NCI-H2107 treated with DMSO at 0.1 percent for 48 hours (cell line): Measurements from ENCODE around the gene SMARCA2.

ENCODE experiments used
- DNase-seq: peaks from one replicate; lab custom pipeline; 2025; ENCODE audit not compliant: unreplicated experiment; lab: John Stamatoyannopoulos, UW

Gene SMARCA2

DNA sequence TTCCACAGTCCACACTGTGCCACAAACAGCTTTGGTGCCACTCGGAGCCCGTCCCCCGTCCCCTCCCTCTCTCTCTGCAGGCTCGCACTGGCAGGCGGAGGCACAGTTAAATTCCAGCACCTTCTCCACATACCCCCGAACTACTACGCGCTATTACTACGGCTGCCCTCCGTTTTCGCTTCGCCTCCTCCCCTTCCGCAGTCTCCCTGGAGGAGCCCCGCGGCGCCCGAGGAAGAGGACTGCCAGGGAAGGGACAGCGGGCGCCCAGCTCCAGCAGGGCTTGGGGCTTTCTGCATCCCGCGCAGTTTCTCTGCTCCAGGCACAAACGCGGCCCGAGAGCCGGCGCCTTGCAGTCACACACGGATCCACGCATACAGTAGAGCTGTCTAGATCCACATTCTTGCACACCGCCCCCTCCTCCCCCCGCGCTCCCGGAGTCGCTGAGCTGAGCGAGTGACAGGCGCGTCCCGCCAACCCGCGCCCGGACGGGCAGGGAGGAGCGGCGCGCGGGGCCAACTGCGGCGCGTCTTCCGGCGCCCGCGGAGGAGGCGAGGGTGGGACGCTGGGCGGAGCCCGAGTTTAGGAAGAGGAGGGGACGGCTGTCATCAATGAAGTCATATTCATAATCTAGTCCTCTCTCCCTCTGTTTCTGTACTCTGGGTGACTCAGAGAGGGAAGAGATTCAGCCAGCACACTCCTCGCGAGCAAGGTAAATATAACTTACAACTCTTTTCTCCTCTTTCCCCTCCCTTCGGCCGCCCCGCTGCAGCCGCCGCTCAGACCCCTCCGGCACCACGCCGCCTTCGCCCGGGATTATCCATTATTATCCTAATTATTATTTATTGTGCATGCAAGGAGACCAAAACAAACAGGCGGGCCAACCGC is at the start of gene SMARCA2:
SMARCA2 (plus strand) TSS at position 652 of the 885 bp plus-strand sequence. CDS start 13,676 bp downstream, outside the sequence.
- peak; percentile 81 for DNase-seq

DNA sequence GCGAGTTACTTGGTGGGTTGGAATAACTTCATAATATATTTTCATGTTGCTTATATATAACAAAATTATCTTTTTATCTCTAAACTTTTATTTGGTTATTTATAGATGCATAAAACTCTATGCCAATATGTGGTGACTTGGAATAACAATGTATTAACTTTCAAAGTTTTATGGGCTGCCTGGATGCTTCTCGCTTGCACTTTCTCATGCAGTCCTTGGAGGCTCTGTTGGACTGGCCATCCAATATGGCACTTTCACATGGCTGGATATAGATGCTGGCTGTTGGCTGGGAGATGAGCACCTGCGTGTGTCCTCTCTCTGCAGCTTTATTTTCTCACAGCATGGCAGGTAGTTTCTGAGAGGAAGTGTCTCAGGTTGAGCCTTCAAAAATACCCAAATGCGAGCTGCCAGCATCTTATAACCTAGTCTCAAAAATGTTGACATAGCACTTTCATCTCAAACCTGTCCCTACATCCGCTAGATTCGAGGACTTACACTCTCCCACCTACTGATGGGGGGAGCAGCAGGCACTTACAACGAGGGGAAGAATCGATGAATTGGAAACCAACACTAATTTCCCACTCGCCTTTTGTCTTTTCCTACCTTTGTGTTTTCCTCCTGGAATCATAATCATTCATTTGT is 48.3 kb upstream of the SMARCA2 start:
- no peak for DNase-seq

DNA sequence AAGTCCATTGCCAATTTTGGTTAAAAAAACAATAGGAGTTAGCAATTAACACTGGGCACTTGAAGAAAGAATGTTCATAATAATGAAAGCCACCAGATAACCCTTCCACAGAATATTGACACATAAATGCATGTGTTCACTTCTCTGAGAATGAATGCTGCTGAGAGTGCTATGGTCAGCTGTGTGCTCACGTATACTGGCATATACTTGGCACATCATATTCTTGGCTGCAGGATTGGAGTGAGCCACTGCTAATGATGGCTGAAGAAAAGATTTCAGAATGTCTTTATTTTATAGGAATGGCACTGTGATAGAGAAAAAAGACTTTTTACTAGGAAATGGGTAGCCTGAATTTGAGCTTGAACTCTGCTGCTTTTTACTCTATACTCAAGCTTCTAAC is 46.0 kb upstream of the SMARCA2 start:
- DNase-seq, result no peak

DNA sequence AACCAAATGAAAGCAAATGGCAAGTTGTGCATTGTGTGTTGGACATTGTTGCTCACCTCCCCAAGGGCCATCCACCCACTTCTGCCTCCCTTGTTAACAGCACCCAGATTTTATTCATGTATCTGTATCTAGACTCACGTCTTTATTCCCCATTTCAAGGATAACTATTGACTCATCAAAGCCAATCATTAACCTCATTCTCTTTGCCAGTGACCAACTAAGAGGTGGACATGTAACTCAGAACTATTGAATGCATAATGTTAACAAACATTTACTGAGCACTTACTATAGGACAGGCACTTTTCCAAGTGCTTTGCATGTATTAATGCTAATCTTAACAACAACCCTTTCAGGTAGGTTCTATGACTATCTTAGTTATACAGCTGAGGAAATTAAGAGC is 45.2 kb upstream of the SMARCA2 start:
- no peak for DNase-seq

DNA sequence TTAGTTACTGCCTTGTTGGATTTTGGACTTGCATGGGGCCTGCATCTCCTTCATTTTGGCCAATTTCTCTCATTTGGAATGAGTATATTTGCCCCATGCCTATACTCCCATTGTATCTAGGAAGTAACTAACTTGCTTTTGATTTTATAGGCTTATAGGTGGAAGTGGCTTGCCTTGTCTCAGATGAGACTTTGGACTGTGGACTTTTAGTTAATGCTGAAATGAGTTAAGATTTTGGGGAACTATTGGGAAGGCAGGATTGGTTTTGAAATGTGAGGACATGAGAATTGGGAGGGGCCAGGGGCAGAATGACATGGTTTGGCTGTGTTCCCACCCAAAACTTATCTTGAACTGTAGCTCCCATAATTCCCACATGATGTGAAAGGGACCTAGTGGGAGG is 42.5 kb upstream of the SMARCA2 start:
- DNase-seq, result no peak

DNA sequence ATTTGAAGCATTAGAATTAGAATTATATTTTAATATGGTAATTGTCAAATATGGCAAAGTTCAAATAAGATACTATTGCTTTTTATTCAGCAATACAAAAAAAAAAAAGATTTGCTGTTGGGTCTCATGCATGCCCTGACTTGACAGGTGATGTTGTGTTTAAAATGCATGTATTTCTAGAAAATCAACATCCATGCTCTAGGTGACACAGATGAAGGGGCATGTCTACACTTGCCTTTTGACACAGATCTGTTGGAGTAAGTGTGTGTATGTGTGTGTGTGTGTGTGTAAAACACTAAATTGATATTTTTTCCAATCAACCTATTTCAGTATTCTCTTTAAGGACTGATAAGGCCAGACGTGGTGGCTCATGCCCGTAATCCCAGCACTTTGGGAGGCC is 38.1 kb upstream of the SMARCA2 start:
- no peak for DNase-seq

DNA sequence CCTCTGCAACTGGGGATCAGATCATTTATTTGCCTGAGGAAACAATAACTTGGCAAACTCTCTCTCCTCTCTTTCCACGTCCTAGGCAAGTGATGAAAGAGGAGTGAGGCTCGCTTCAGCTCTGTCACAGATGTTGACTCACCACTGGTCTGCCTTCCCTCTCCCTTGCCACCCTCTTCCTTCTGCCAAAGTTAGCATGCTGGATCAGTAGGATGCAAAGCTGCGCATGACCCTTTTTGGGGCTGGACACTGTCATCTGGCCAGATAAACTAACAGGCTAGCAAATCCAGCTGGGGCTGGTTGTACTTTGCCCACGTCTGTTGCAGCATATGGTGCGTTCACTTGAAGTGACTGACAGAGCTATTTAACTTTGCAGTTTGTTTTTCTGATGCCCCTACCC is 36.2 kb upstream of the SMARCA2 start:
- DNase-seq, result no peak

DNA sequence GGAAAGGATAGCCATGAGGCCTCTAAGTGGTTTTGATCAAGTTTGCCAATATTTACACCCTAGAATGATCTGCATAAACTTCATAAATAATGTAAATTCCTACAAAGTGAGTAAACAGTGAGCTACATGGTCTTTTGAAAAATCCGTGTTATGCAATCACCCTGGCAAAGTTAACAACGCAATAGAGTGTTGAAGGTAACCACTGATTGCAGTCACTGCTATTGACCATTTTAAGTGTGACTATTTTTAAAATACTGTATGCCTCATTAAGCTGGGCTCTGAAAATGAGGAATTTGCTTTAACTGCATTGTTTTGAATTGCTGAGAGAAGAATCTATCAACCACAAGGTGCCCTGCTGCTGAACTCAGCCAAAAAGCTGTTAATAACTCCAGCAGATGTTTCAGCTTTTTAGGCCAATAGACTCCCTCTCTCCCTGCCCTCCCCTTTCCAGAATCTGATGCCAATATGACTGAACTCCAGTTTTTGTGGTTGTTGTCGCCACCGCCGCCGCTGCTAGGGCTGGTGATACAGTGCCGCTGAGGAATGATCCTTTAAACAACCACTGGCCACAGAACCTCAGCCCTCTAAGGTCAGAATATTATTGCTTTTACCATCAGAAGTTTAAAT is 35.3 kb upstream of the SMARCA2 start:
- DNase-seq, result peak; percentile 53

DNA sequence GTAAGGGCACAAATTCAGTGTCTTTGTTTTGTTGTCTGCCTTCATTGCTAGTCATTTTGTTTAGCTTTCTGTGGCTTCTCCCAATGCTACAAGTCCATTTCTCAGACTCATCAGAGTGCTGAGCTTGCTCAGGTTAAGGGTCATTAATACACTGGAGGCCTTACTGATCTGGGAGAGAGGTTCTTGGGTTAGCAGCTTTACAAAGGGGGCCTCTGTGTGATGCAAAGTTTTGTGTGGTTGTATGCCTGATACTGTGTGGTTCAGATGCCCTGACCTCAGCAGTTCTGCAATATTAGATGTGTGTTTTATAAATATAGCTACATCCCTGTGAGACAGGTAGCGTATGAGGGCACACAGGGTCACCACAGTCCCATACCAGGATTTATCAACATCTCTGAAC is 34.8 kb upstream of the SMARCA2 start:
- DNase-seq, result no peak

DNA sequence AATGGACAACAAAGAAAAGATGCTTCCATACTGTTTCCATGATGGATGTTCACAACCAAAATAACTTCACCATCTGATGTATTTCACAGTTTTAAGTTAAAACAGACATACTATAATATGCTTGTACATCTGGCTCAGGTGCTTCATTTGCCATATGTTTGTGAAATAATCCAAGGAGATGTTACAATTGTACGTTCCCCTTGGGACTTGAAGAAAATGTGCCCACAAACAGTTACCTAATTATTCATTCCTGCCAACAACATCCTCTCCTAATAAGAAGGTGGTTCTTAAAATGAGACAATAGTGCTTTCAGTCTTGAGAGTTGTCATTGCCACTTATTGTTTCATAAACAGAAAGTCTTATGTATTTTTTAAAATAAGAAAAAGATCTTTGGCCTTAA is 33.1 kb upstream of the SMARCA2 start:
- DNase-seq, result no peak

DNA sequence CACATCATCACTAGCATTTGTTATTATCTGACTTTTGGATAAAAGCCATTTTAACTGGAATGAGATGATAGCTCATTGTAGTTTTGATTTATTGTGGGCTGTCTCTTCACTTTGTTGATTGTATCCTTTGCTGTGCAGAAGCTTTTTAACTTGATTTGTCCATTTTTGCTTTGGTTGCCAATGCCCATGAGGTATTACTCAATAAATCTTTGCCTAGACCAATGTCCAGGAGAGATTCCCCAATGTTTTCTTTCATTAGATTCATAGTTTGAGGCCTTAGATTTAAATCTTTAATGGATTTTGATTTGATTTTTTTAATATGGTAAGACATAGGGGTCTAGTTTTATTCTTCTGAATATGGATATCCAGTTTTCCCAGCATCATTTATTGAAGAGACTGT is 28.8 kb upstream of the SMARCA2 start:
- DNase-seq, result no peak

DNA sequence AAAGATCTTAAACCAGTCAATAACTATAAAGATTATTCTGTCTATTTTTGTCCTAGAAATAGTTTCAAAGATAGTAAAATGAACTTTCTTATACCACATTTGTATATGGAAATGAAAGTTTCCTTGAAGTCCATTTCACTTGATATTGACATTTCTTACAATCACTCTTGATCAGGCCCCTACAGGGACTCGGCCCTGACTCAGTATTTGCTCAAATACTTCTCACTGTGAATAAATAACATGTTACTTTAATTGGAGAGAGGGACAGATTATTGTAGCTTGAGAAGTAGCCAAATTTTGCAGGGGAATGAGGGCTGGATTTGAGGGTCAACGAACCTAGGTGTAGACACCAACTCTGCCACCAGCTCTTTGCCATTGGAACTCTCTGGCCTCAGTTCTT is 25.6 kb upstream of the SMARCA2 start:
- no peak for DNase-seq

DNA sequence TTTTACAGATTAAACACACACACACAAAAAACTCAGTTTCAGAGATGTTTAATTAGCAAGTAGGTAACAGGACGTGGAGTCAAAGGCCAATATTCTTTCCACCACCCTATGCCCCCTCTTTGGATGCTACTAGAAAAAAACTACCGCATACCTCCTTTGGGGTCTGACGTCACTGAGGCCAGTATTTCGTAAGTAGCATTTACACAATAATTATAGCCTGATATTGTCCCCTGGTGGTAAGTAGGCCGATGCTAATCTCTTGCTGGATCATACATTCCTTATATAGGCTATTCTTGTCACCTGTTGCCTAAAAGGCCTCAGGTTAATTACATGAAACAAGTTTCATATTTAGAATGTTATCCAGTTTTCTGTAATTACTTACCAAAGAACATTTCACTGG is 21.0 kb upstream of the SMARCA2 start:
- DNase-seq, result no peak

DNA sequence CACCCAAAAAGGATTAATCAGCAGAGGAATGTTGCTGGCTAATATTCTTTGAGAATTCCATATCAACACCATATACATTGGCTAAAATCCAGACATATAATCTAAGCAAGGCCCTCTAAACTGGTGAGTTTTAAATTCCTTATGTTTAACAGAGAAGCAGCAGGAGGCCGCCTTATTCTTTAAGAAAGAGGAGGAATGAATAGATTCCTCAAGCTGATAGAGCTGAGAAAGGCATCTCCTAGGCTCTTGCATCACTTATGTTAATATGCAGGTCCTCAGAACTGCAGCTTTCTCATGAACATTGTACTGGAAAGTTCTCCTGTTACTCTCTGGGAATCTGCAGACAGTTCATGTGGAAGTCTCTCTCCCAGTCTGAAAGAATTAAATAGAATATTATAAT is 20.1 kb upstream of the SMARCA2 start:
- DNase-seq, result no peak

DNA sequence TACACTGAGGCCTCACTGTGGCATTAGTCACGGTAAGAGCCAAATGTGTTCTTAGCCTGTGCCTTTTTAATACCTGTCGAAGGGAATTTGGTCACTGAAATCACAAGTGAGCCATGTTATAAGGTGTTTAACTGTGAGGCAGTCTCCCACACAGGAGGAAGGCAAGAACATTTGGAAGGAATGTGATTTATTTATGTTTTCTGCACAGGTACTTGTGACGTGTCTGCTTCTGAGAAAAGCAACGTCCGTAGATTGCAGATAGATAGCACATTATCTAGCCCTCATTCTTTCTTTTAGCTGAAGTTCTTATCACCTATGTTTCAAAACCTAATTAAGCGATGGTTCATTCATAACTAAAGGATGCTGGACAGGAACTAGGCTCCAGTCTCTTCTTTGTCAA is 19.0 kb upstream of the SMARCA2 start:
- no peak for DNase-seq

DNA sequence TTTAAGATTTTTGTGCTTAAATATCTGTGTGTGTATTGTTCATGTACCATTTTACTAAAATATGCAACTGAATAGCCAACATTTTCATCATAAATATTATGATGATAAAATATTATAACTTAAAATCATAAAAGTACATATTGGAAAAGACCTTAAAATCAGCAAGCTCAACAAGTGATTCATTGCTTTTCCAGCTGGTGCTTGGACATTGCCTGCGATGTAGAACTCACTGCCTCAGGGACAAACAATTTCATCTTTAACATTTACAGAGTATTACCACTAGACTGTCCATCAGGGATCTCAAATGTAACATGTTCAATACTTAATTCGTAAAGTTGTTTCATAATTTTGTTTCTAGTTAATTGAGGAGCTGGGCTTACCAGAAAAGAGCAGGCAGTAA is 17.5 kb upstream of the SMARCA2 start:
- no peak for DNase-seq

DNA sequence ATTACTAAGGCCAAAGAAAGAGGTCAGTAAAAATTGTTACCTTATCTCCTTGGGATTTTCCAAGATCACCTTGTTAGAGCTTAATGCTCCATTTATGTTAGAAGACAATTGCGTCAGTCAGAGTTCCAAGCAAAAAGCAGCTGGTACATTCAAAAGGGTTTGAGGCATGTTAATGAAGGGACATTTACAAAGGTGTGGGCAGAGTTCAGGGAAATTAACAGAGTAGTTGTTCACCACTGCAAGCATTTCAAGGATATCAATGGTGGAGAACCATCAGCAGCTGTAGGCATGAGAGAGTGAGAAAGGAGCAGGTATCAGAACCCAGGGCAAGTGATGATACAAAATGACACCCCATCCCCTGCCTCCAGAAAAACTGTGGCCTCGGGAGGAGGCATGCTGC is 17.0 kb upstream of the SMARCA2 start:
- no peak for DNase-seq

DNA sequence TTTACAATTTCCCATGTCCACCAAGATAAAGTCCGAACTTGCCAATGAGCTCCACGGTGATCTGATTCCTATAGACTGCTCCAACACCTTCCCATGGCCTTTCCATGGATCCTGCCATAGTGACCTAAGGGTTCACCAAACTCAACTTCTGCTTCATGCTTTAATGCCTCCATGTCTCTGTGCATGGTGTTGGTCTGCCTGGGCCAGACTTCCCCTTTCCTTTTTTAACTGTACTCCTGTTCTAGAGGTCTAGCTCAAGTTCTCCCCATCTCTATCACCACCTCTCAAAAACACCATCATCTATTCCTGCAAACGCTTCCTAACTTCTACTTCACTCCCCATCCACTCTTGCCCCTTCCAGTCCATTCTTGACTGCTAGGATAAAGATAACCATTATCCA is 14.8 kb upstream of the SMARCA2 start:
- no peak for DNase-seq

DNA sequence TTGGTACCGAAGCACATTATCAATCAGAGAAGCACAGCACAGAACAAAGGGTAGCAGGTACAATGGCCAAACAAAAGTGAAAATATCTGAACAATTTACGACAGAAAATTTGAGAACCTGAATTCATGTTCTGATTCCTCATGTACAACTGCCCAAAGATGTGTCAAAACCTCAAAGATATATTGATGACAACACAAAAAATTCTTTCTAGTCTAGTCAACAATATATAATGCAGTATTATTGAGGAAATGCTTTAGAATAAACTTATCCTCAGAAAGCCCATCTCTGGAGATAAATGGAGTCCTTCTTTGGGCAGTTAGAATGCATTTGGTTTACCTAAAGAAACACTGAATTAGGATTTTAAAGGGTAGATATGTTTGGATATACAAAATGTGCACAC is 6.8 kb upstream of the SMARCA2 start:
- DNase-seq, result no peak

DNA sequence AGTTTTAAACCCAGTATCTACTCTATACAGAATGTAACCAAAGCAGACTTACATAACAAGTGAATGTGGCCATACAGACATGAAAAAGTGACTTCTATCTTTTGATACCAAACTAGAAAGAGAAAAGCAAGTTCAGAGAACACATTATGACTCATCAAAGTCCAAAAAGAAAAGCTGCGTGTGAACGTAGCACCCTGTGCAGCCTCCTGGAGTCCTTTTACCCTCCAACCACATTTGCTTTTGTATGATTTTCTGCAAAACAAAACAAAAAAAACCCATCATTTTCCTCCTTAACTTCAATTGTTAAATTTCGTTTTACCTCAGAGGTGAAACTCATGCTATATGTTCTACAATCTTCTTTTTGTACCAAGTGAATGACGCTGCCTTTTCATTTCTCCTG is 2.8 kb upstream of the SMARCA2 start:
- no peak for DNase-seq

DNA sequence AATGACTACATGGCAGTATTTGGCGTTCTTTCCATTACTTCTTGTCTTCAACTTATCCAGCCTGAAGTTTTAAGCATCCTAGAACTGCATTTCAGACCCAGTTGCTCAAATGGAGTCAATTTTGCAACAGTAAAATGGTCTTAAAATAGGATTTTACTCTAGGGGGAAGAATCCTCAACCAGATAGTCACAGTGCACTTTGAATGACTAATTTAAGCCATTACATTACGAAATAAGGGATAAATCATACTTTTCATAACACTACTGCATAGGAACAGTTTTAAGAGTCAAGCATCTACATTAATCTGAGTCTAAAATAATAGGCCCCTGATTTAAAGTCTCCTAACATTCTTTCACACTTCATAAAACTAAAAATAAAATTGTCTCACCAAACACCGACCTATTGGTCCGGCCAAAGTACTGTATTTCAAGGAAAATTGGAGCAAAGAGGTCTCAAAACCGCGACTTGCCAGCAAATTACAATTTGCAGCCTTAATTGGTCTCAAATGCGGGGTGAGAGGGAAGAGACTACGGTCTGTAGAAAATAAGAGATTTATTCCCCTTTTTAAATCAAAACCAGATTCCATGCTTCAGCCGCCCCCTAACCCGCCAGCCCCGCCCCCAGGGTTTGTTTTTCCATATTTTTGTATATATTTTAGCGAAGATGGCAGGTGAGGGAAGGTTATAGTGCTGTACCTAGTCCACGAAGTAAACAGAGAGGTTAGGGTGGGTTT is 1.2 kb upstream of the SMARCA2 start:
- no peak for DNase-seq
